Erythroblast (primary cell): ENCODE data around the gene HEY2.

Experiments
- GATA1 ChIP-seq: IDR thresholded peaks from 2 replicates; pipeline ENCODE4 v1.6.1; 2011; ENCODE audit warnings: low read depth, mild to moderate bottlenecking, control low read depth, low read length, moderate library complexity
- POLR2A ChIP-seq: IDR thresholded peaks from 2 replicates; pipeline ENCODE4 v1.6.1; 2011; ENCODE audit warnings: mild to moderate bottlenecking, low read length

DNA sequence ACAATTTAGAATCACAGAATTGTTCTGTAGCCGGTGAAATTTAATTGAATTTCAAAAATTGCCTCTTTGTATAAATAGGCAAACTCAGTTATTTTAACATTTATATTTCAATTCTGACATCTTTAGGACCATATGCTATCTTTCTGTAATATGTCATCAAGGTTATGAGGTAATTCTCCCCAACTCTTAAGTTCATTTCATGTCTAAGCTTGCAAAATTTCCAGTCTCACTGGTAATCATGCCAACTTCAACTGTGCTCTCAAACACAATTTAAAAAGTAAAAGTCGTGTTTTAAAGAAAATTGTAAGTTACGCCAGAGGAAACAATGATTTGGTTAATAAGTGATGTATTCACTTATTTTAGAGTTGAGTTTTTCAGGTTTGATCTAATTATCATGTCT, 42.7 kb downstream of the HEY2 start:
- TF ChIP-seq POLR2A (no peak), GATA1 (no peak)
